SK-N-SH (cell line): ENCODE data around the gene MTA2. TPM values are rescaled to one million over a fixed set of nuclear protein-coding genes. Genes with fewer than 3 reads are reported as not detected.

Experiments
- CTCF ChIA-PET: fragments of 300-600, 350-600 bp; formaldehyde crosslinking; extraction: SDS; loops from one replicate; lab custom pipeline; 2021; lab: Yijun Ruan, JAX
- POLR2A ChIA-PET: fragments of 350-600 bp; sonication (Branson Sonifier 250); formaldehyde crosslinking; extraction: SDS; loops from one replicate; lab custom pipeline; 2020; ENCODE audit warnings: antibody characterized with exemption, inconsistent platforms; lab: Yijun Ruan, JAX
- DNase-seq: peaks from one replicate; pipeline ENCODE4 v3.0.0; 2012
- H2AFZ ChIP-seq: fragments of 200-600 bp; sonication (generic); 2 replicates; pipeline ENCODE4 v1.8.1; 2016; ENCODE audit warnings: antibody characterized with exemption, mild to moderate bottlenecking, low read depth
- H3F3A ChIP-seq: fragments of 200-600 bp; sonication (generic); replicated peaks from 2 replicates; pipeline ENCODE3; 2016; ENCODE audit warnings: antibody characterized with exemption, mild to moderate bottlenecking; ENCODE audit not compliant: insufficient read depth
- H3K27ac ChIP-seq, 2 experiments: fragments of 200-500 bp in 1 of 2; fragments of 200-600 bp in 1 of 2; sonication (Bioruptor generic) in 1 of 2; sonication (generic), shearing (Covaris generic) in 1 of 2; 2 replicates each; pipeline versions ENCODE4 v1.5.1 to v1.6.1; 2014 to 2016; ENCODE audit warnings: low read depth in 2 of 2, inconsistent platforms in 1 of 2, low read length in 1 of 2, mild to moderate bottlenecking in 1 of 2, mixed read lengths in 1 of 2
- H3K27me3 ChIP-seq: fragments of 200-600 bp; sonication (generic), shearing (Covaris generic); 2 replicates; pipeline ENCODE4 v1.6.1; 2016; ENCODE audit warnings: mixed run types; ENCODE audit not compliant: insufficient read depth
- H3K36me3 ChIP-seq, 2 experiments: fragments of 200-500 bp in 1 of 2; fragments of 200-600 bp in 1 of 2; sonication (Bioruptor generic) in 1 of 2; sonication (generic) in 1 of 2; replicated peaks in 1 of 2; 2 replicates each; pipeline versions ENCODE3 to v1.5.1; 2014 to 2016; ENCODE audit warnings: low read length in 1 of 2, mild to moderate bottlenecking in 1 of 2; ENCODE audit not compliant: insufficient read depth in 2 of 2, control insufficient read depth in 1 of 2
- H3K4me1 ChIP-seq, 2 experiments: fragments of 200-500 bp in 1 of 2; fragments of 200-600 bp in 1 of 2; sonication (Bioruptor generic) in 1 of 2; sonication (generic), shearing (Covaris generic) in 1 of 2; 2 replicates each; pipeline versions ENCODE4 v1.5.1 to v1.6.1; 2014 to 2016; ENCODE audit warnings: low read depth in 1 of 2, low read length in 1 of 2, mixed run types in 1 of 2; ENCODE audit not compliant: insufficient read depth in 2 of 2, control insufficient read depth in 1 of 2
- H3K4me2 ChIP-seq: fragments of 200-600 bp; sonication (generic), shearing (Covaris generic); 2 replicates; pipeline ENCODE4 v1.6.1; 2017; ENCODE audit warnings: mixed run types
- H3K4me3 ChIP-seq, 2 experiments: fragments of 200-500 bp in 1 of 2; fragments of 200-600 bp in 1 of 2; sonication (Bioruptor generic) in 1 of 2; sonication (generic), shearing (Covaris generic) in 1 of 2; 2 replicates each; pipeline versions ENCODE4 v1.5.1 to v1.8.1; 2014 to 2016; ENCODE audit warnings: low read depth in 2 of 2, inconsistent platforms in 1 of 2, low read length in 1 of 2, mild to moderate bottlenecking in 1 of 2, mixed read lengths in 1 of 2, moderate library complexity in 1 of 2
- H3K79me2 ChIP-seq: fragments of 200-600 bp; sonication (generic); 2 replicates; pipeline ENCODE4 v1.8.1; 2017; ENCODE audit warnings: mild to moderate bottlenecking; ENCODE audit not compliant: insufficient read depth
- H3K9ac ChIP-seq: fragments of 200-600 bp; sonication (generic); 2 replicates; pipeline ENCODE4 v1.6.1; 2017; ENCODE audit warnings: mixed run types
- H3K9me2 ChIP-seq: fragments of 200-600 bp; sonication (generic); 2 replicates; pipeline ENCODE4 v1.6.1; 2017; ENCODE audit warnings: mixed run types
- H3K9me3 ChIP-seq: fragments of 200-600 bp; sonication (generic); 2 replicates; pipeline ENCODE4 v1.6.1; 2017; ENCODE audit warnings: mixed run types, mild to moderate bottlenecking, moderate library complexity
- H4K20me1 ChIP-seq: fragments of 200-600 bp; sonication (generic); 2 replicates; pipeline ENCODE4 v1.6.1; 2017; ENCODE audit warnings: mild to moderate bottlenecking, mixed run types; ENCODE audit not compliant: insufficient read depth
- CHD2 ChIP-seq: fragments of 150-350 bp; IDR thresholded peaks from 2 replicates; pipeline ENCODE4 v1.6.1; 2018; ENCODE audit warnings: low read length; ENCODE audit not compliant: partially characterized antibody
- EP300 ChIP-seq, 2 experiments: IDR thresholded peaks; 2 replicates each; pipeline versions ENCODE4 v1.4.0 to v1.6.1; 2012; ENCODE audit warnings: borderline replicate concordance in 1 of 2, low read depth in 1 of 2, low read length in 1 of 2
- FOSL2 ChIP-seq: IDR thresholded peaks from 2 replicates; pipeline ENCODE4 v1.4.0; 2012; ENCODE audit warnings: low read depth, mild to moderate bottlenecking, moderate library complexity, borderline replicate concordance
- FOXJ3 ChIP-seq: sonication (generic); formaldehyde crosslinking; IDR thresholded peaks from 2 replicates; pipeline ENCODE4 v1.5.1; 2020; ENCODE audit warnings: mild to moderate bottlenecking, missing genetic modification reagents
- GABPA ChIP-seq: IDR thresholded peaks from 2 replicates; pipeline ENCODE4 v1.4.0; 2012; ENCODE audit warnings: low read depth, mild to moderate bottlenecking
- GATA2 ChIP-seq: sonication (generic); formaldehyde crosslinking; IDR thresholded peaks from 2 replicates; pipeline ENCODE4 v1.5.0; 2020; ENCODE audit warnings: mild to moderate bottlenecking, missing genetic modification reagents
- MEF2A ChIP-seq: IDR thresholded peaks from 2 replicates; pipeline ENCODE4 v1.4.0; 2012; ENCODE audit warnings: low read depth, borderline replicate concordance
- MXI1 ChIP-seq: IDR thresholded peaks from 2 replicates; pipeline ENCODE4 v1.6.1; 2012; ENCODE audit warnings: mild to moderate bottlenecking, low read depth, low read length, improper control_type of control experiment
- NFIC ChIP-seq: IDR thresholded peaks from 2 replicates; pipeline ENCODE4 v1.4.0; 2012; ENCODE audit warnings: borderline replicate concordance
- NRF1 ChIP-seq: IDR thresholded peaks from 2 replicates; pipeline ENCODE4 v1.6.1; 2012; ENCODE audit warnings: low read depth, mild to moderate bottlenecking, low read length
- RAD21 ChIP-seq: IDR thresholded peaks from 2 replicates; pipeline ENCODE4 v1.6.1; 2012; ENCODE audit warnings: mild to moderate bottlenecking, low read length
- RCOR1 ChIP-seq: fragments of 150-350 bp; IDR thresholded peaks from 2 replicates; pipeline ENCODE4 v1.6.1; 2017; ENCODE audit warnings: antibody characterized with exemption, low read length
- RFX5 ChIP-seq: IDR thresholded peaks from 2 replicates; pipeline ENCODE4 v1.6.1; 2012; ENCODE audit warnings: mild to moderate bottlenecking, improper control_type of control experiment, low read length
- RXRA ChIP-seq: IDR thresholded peaks from 2 replicates; pipeline ENCODE4 v1.4.0; 2012; ENCODE audit warnings: low read depth, mild to moderate bottlenecking, borderline replicate concordance
- SMC3 ChIP-seq: IDR thresholded peaks from 2 replicates; pipeline ENCODE4 v1.6.1; 2012; ENCODE audit warnings: low read depth, low read length, improper control_type of control experiment
- TCF12 ChIP-seq: IDR thresholded peaks from 2 replicates; pipeline ENCODE4 v1.4.0; 2012
- TEAD4 ChIP-seq: IDR thresholded peaks from 2 replicates; pipeline ENCODE4 v1.4.0; 2012; ENCODE audit warnings: mild to moderate bottlenecking, borderline replicate concordance; ENCODE audit not compliant: insufficient read depth
- YY1 ChIP-seq: IDR thresholded peaks from 2 replicates; pipeline ENCODE4 v1.4.0; 2012; ENCODE audit warnings: low read depth, mild to moderate bottlenecking
- WGBS: methylation state at CpG from one replicate; pipeline ENCODE4 v1.1.6; 2017; ENCODE audit warnings: low lambda C conversion rate; 5-methylcytosine and 5-hydroxymethylcytosine counted together
- polyA plus RNA-seq, 3 experiments: library from polyadenylated mRNA; depleted of rRNA; stranded (reverse); fragments of >200 nt; gene quantifications; 2 replicates each; pipeline ENCODE4 v1.2.3, GENCODE V29; 2012
- TF ChIP-seq, protein P1 (sequence below): IDR thresholded peaks from 2 replicates; pipeline ENCODE4 v1.4.0; 2012; ENCODE audit warnings: low read depth, borderline replicate concordance
- TF ChIP-seq, protein P2 (sequence below): IDR thresholded peaks from 2 replicates; pipeline ENCODE4 v1.6.1; 2012; ENCODE audit warnings: mild to moderate bottlenecking, low read depth, low read length, moderate library complexity
- TF ChIP-seq, protein P3 (sequence below): IDR thresholded peaks from 2 replicates; pipeline ENCODE4 v1.4.0; 2012; ENCODE audit warnings: low read depth
- TF ChIP-seq, protein P4 (sequence below): fragments of 150-350 bp; IDR thresholded peaks from 2 replicates; pipeline ENCODE4 v1.6.1; 2016; ENCODE audit warnings: mild to moderate bottlenecking, low read depth, low read length
- TF ChIP-seq, protein P5 (sequence below): IDR thresholded peaks from 2 replicates; pipeline ENCODE4 v1.4.0; 2012; ENCODE audit warnings: low read depth, borderline replicate concordance
- TF ChIP-seq, protein P6 (sequence below): fragments of 150-350 bp; IDR thresholded peaks from 2 replicates; pipeline ENCODE4 v1.6.1; 2017; ENCODE audit warnings: antibody characterized with exemption, low read length, low read depth, borderline replicate concordance

The MTA2 gene
- polyA plus RNA-seq, 1 of the 3 experiments (the other 2 are of a cell fraction) = 18.4 TPM

DNA sequence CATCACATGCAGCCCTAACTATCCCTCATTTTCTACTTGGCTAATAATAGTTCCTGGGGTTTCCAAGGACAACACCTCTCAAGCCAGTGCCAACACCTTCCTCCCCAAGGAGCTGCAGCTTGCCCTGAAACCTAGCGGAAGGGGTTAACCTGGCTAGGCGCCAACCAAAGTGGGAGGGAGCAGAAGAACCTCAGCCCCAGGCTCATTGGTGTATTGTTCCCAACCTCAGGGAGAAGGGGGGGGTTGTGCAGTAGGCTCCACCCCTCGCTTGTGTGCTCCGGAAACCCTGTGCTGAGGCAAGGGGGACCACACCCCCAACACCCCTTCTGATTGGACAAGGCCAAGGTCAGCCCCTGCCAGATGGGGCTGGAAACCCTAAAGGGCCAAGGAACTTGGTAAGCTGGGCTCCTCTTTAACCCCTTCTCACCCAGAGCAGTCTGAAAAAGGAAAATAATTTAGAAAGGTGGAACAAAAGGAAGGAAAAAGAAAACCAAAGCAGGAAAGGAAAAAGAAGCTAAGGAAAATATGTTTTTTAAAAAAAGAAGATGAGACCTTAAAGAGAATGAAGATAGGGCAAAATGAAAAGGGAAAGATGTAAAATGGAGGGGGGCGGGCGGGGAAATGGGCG, 2.5 kb downstream of the MTA2 start (continued):
- TF ChIP-seq NRF1 = no peak
- no peak for TF ChIP-seq MEF2A
- no peak for TF ChIP-seq TEAD4
- TF ChIP-seq, protein P1, sequence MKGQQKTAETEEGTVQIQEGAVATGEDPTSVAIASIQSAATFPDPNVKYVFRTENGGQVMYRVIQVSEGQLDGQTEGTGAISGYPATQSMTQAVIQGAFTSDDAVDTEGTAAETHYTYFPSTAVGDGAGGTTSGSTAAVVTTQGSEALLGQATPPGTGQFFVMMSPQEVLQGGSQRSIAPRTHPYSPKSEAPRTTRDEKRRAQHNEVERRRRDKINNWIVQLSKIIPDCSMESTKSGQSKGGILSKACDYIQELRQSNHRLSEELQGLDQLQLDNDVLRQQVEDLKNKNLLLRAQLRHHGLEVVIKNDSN = no peak
- 0 out of 2 replicates have a peak, but pooled peaks have one; percentile 5 for TF ChIP-seq RCOR1
- TF ChIP-seq, protein P2, sequence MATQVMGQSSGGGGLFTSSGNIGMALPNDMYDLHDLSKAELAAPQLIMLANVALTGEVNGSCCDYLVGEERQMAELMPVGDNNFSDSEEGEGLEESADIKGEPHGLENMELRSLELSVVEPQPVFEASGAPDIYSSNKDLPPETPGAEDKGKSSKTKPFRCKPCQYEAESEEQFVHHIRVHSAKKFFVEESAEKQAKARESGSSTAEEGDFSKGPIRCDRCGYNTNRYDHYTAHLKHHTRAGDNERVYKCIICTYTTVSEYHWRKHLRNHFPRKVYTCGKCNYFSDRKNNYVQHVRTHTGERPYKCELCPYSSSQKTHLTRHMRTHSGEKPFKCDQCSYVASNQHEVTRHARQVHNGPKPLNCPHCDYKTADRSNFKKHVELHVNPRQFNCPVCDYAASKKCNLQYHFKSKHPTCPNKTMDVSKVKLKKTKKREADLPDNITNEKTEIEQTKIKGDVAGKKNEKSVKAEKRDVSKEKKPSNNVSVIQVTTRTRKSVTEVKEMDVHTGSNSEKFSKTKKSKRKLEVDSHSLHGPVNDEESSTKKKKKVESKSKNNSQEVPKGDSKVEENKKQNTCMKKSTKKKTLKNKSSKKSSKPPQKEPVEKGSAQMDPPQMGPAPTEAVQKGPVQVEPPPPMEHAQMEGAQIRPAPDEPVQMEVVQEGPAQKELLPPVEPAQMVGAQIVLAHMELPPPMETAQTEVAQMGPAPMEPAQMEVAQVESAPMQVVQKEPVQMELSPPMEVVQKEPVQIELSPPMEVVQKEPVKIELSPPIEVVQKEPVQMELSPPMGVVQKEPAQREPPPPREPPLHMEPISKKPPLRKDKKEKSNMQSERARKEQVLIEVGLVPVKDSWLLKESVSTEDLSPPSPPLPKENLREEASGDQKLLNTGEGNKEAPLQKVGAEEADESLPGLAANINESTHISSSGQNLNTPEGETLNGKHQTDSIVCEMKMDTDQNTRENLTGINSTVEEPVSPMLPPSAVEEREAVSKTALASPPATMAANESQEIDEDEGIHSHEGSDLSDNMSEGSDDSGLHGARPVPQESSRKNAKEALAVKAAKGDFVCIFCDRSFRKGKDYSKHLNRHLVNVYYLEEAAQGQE = no peak

DNA sequence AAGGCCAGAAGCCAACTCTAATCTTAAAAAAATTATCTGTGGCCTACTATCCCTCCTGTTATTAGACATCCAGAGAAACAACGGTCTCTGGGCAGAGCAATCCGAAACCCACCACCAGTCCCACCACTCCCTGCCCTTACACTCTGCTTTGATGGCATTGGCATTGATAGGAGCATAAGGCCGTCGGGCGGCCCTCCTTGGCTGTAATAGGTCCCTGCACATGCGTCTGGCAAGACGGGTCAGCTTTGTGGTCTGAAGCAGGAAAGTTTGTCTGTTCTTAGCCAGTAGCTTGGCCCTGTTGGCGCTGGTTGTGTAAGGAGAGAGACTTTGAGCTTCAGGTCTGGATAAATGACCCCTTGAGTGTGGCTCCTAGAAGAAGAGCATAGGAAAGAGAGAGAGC, 6.5 kb downstream of the MTA2 start:
- Histone ChIP-seq H4K20me1 (no peaks in the 10 kb centered on the region), H3K27me3 (no peaks in the 10 kb centered on the region), H3K9me2 (no peaks in the 10 kb centered on the region), H3K79me2 (peaks cover 56% of the 10 kb centered on the region), H3K9ac (no peak overlapping the region), H3K4me2 (no peak overlapping the region), H3K36me3 (peaks cover 55 to 57% of the 10 kb centered on the region in 2 experiments), H3K27ac (no peak overlapping the region), H2AFZ (no peak overlapping the region), H3K4me3 (no peak overlapping the region), H3F3A (peaks cover 53% of the 10 kb centered on the region), H3K9me3 (no peaks in the 10 kb centered on the region), H3K4me1 (peaks cover 22 to 26% of the 10 kb centered on the region in 2 experiments)
- no peak for DNase-seq
- 96% methylated on average over 8 of the region's 8 CpGs for WGBS
- ChIA-PET POLR2A (no interaction called here), CTCF (interaction anchor here (6.2 kb wide), 1 partner anchor 15 kb away, joined by 69 read pairs; the partner anchor contains the start of genes EML3 and ROM1)
- no peak for TF ChIP-seq SMC3
- TF ChIP-seq GATA2 (CRISPR knock-in tag) = no peak
- TF ChIP-seq GABPA = no peak
- no peak for TF ChIP-seq EP300 (IDR thresholded peaks at IDR 0.05; ENCODE audit: borderline replicate concordance in 1 of 2, low read depth in 1 of 2, low read length in 1 of 2)
- no peak for TF ChIP-seq FOSL2
- TF ChIP-seq NFIC = no peak
- TF ChIP-seq, protein P3, sequence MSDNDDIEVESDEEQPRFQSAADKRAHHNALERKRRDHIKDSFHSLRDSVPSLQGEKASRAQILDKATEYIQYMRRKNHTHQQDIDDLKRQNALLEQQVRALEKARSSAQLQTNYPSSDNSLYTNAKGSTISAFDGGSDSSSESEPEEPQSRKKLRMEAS = no peak
- no peak for TF ChIP-seq RAD21
- TF ChIP-seq TCF12 = no peak
- TF ChIP-seq, protein P4, sequence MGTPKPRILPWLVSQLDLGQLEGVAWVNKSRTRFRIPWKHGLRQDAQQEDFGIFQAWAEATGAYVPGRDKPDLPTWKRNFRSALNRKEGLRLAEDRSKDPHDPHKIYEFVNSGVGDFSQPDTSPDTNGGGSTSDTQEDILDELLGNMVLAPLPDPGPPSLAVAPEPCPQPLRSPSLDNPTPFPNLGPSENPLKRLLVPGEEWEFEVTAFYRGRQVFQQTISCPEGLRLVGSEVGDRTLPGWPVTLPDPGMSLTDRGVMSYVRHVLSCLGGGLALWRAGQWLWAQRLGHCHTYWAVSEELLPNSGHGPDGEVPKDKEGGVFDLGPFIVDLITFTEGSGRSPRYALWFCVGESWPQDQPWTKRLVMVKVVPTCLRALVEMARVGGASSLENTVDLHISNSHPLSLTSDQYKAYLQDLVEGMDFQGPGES = no peak
- TF ChIP-seq FOXJ3 (CRISPR knock-in tag) = no peak
- TF ChIP-seq RXRA = no peak
- no peak for TF ChIP-seq NRF1
- TF ChIP-seq, protein P5, sequence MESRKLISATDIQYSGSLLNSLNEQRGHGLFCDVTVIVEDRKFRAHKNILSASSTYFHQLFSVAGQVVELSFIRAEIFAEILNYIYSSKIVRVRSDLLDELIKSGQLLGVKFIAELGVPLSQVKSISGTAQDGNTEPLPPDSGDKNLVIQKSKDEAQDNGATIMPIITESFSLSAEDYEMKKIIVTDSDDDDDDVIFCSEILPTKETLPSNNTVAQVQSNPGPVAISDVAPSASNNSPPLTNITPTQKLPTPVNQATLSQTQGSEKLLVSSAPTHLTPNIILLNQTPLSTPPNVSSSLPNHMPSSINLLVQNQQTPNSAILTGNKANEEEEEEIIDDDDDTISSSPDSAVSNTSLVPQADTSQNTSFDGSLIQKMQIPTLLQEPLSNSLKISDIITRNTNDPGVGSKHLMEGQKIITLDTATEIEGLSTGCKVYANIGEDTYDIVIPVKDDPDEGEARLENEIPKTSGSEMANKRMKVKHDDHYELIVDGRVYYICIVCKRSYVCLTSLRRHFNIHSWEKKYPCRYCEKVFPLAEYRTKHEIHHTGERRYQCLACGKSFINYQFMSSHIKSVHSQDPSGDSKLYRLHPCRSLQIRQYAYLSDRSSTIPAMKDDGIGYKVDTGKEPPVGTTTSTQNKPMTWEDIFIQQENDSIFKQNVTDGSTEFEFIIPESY = no peak
- TF ChIP-seq CHD2 = no peak
- TF ChIP-seq MXI1 = no peak
- TF ChIP-seq, protein P6, sequence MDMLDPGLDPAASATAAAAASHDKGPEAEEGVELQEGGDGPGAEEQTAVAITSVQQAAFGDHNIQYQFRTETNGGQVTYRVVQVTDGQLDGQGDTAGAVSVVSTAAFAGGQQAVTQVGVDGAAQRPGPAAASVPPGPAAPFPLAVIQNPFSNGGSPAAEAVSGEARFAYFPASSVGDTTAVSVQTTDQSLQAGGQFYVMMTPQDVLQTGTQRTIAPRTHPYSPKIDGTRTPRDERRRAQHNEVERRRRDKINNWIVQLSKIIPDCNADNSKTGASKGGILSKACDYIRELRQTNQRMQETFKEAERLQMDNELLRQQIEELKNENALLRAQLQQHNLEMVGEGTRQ = no peak
- TF ChIP-seq YY1 = no peak
- TF ChIP-seq RFX5 = no peak
